ENCODE measurements around the gene SLC2A9. TPM values are rescaled to one million over a fixed set of nuclear protein-coding genes. Genes with fewer than 3 reads are reported as not detected.

The SLC2A9 gene
- total and polyA plus RNA-seq, 7 donors, result 0.92 to 6.7 (median 5.2) TPM; not detected in 1

Small RNA genes within 50 kb of the gene (small RNA-seq; reads per million reads assigned to genes)
- 0 reads per million in 3 donors for gene RNA5SP154

Other genes with a start within 250 kb of the SLC2A9 start
- under 1 TPM in 1 of 4 donors, not detected in 3; 0.54 TPM for gene DRD5, start 239.9 kb downstream of the SLC2A9 start, total RNA-seq
- gene DRD5, start 239.9 kb downstream of the SLC2A9 start, polyA plus RNA-seq, result under 1 TPM in 1 of 3 donors, not detected in 2; 0.03 TPM
- gene WDR1, start 95.3 kb upstream of the SLC2A9 start, total RNA-seq, result 100 to 1,000 TPM; 171 to 267 (median 238) TPM
- gene WDR1, start 95.3 kb upstream of the SLC2A9 start, polyA plus RNA-seq, result 100 to 1,000 TPM; 200 to 267 (median 247) TPM